Activated T-cell treated with anti-CD3 and anti-CD28 coated beads for 24 hours (primary cell): ENCODE measurements around the gene GOLIM4.

Experiments used
- DNase-seq: peaks from one replicate; pipeline ENCODE4 v3.0.0-alpha.2; 2020; ENCODE audit warnings: low read depth

The GOLIM4 gene

GRCh38 chr3:167996514-167996913 is 99.2 kb downstream of the GOLIM4 start:
- no peak for DNase-seq

GRCh38 chr3:167992381-167992780 is 103.3 kb downstream of the GOLIM4 start:
- DNase-seq = no peak

GRCh38 chr3:167991213-167991612 is 104.5 kb downstream of the GOLIM4 start:
- DNase-seq = no peak

- DNase-seq = no peak
Measured at GRCh38 chr3:167989999-167990398, 105.7 kb downstream of the GOLIM4 start.

DNA sequence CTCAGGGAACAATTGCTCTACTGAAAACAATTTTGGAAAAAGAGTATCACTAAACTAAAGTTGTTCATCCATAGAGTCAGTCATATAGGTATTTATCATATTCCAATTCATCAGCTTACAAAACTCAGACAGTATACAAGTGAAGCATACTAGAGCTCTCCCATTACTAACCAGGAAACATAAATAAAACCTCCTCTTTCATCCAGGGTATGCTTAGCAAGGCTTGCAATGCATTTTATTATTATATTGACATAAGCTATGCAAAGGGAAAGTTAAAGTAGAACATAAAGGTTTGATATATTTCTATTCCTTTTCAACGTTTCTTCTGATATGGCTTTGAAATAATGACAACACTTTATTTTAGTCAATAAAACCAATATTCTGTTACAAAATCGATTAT is 106.7 kb downstream of the GOLIM4 start:
- DNase-seq = no peak

DNA sequence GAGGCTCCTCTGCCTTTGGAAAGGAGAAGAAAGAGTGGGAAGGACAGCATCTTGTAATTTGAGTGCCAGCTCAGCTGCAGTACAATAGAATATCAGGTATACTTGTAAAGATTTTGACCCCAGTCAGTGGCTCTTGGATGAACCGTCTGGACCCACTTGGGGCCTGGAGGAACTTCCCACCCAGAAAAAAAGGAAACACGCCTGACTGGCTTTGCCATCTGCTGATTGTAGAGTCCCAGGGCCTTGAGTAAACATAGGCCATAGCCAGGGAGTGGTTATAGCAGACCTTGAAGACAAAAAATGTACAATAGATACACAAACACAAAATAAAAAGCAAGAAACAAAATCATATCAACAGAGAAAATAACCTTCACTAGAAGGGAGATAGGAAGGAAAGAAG is 112.1 kb downstream of the GOLIM4 start:
- DNase-seq = no peak

GRCh38 chr3:167978486-167978885 is 117.2 kb downstream of the GOLIM4 start:
- DNase-seq = no peak

DNA sequence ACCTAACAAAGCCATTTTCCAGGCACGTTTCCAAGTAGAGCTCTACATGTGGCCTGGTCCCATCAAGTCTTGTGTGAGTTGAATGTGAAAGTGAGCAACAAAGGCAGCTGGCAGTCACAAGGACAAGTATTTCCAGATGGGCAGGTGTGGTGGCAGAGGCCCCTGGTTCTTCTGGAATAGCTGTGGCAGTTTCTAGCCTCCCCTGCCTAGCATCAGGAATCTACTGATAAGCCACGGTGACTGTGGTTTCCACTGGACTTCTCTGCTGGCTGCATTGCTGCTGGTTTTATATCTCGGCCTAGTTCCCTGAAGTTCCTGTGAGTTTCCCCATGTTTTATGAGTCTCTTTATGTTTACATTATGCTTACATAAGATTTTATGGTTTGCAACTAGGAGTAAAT is 117.7 kb downstream of the GOLIM4 start:
- DNase-seq = no peak

GRCh38 chr3:167976516-167977361 is 119.0 kb downstream of the GOLIM4 start:
- DNase-seq = no peak

DNA sequence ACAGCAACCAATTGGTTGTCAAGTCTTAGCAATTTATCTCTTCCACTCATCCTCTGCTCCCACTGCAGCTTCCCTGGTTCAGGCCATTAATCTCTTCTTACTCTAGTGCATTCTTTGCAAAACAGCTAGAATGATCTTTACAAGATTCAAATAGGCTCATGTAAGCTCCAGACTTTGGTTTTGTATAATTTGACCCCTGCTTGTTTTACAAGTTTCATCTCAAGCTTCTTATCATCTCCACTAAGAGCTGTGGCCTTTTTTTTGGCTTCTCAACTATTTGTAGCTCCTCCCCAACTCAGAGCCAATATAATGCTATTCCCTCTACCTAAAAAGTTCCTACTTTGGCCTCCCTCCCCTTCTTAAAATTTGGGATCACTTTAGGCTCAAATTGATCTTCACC is 121.8 kb downstream of the GOLIM4 start:
- no peak for DNase-seq

GRCh38 chr3:167973046-167973445 is 122.7 kb downstream of the GOLIM4 start:
- no peak for DNase-seq

DNA sequence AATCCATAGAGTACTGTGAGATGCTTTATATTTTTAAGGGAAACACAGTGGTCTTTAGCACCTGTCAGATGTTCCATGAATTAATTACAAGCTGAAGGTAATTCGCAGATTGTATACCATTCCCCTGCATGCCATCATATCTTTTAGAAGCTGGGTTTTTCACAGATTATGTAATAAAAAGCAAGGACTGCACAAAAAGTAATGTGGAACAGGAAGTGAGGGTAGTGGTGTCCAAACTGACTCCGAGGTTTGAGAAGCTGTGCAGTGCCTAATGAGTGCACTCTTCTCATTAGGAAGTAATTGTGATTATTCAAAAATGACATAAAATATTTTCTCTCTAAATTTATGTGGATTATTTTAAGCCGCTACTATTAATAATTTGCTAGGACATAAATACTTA is 123.2 kb downstream of the GOLIM4 start:
- no peak for DNase-seq

GRCh38 chr3:167969548-167969947 is 126.2 kb downstream of the GOLIM4 start:
- DNase-seq = no peak

DNA sequence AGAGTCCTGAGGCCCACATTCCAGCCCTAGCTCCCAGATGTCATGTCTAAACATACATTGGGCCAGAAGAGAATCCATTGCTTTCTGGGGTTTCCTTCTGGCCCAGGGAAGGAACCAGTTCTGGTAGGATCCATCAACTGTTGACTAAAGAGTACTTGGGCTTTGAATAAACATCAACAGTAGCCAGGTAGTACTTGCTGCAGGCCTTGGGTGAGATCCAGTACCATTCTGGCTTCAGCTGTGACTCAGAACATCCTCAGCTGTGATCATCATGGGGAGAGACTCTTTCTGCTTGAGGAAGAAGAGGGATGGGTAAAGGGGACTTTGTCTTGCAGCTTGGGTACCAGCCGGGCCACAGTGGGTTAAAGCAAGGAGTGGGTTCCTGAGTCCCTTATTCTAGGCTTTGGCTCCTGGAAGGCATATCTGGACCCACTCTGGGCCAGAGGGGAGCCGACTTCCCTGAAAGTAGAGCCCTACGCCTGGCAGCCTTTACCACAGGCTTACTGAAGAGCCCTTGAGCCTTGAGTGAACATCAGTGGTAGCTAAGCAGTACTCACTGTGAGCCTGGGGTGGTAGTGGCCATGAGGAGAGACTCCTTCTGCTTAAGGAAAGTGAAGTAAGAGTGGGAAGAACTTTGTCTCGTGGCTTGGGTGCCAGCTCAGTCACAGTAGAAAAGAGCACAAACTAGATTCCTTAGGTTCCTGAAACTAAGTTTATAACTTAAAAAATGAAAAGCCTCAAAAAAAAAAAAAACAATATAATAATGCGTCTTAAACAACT is 128.3 kb downstream of the GOLIM4 start:
- no peak for DNase-seq
